Esophagus muscularis mucosa (tissue), 3 donors: ENCODE data around the gene SMCHD1.

ENCODE experiments used
- POLR2A ChIP-seq: fragments of 450-650 bp; IDR thresholded peaks from one replicate; pipeline ENCODE4 v1.6.1; 2017; ENCODE audit warnings: antibody characterized with exemption, moderate library complexity, mild to moderate bottlenecking, low read depth
- TF ChIP-seq, protein P1 (sequence below), 3 experiments: fragments of 200-600 bp in 2 of 3; fragments of 450-650 bp in 1 of 3; sonication (generic) in 2 of 3; IDR thresholded peaks; one replicate each; pipeline ENCODE4 v1.5.1; 2017 to 2019; ENCODE audit warnings: antibody characterized with exemption in 3 of 3, mild to moderate bottlenecking in 2 of 3, moderate library complexity in 1 of 3

DNA sequence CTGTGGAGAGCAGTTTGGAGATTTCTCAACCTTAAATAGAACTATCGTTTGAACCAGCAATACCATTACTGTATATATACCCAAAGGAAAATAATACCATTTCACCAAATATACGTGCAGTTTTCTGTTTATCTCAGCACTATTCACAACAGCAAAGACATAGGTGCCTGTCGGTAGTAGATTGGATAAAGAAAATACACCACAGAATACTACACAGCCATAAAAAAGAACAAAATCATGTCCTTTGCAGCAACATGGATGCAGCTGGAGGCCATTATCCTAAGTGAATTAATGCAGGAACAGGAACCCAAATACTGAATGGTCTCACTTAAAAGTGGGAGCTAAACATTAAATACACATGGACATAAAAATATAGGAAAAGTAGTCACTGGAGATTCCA lies 81.3 kb downstream of the SMCHD1 start:
- TF ChIP-seq POLR2A = no peak
- TF ChIP-seq, protein P1, sequence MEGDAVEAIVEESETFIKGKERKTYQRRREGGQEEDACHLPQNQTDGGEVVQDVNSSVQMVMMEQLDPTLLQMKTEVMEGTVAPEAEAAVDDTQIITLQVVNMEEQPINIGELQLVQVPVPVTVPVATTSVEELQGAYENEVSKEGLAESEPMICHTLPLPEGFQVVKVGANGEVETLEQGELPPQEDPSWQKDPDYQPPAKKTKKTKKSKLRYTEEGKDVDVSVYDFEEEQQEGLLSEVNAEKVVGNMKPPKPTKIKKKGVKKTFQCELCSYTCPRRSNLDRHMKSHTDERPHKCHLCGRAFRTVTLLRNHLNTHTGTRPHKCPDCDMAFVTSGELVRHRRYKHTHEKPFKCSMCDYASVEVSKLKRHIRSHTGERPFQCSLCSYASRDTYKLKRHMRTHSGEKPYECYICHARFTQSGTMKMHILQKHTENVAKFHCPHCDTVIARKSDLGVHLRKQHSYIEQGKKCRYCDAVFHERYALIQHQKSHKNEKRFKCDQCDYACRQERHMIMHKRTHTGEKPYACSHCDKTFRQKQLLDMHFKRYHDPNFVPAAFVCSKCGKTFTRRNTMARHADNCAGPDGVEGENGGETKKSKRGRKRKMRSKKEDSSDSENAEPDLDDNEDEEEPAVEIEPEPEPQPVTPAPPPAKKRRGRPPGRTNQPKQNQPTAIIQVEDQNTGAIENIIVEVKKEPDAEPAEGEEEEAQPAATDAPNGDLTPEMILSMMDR (IDR thresholded peaks at IDR 0.05) = no peak
